GM18868 (cell line): ENCODE data around the gene PRKG2.
"Not testable (repeated sequence)": the region's sequence is repeated elsewhere in the genome, so short reads cannot be mapped to it uniquely, and the experiment has no call there.

Source experiments
- ATAC-seq: cut with Tn5 transposase; IDR thresholded peaks from one replicate; pipeline ENCODE4 v1.9.1; 2021; ENCODE audit warnings: mild to moderate bottlenecking, moderate library complexity; ENCODE audit not compliant: unreplicated experiment

Gene PRKG2

DNA sequence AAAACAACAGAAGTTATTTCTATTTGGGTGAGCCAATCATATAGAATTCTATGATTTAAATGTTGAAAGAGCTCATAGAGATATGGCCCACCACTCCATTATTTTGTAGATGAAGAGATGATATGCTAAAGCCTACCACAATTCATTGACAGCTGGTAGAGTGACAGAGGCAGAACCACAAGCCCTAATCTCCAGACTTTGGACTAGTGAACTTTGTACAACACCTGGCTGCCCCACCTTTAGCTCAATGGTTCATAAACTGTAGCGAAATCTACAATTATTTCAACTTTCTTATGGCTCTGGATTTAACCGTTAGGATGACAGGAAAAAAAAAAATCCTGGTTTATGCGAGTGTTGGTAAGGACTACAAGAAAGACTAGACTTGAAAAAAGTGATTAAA lies 50.9 kb downstream of the PRKG2 start:
- ATAC-seq, result no peak

DNA sequence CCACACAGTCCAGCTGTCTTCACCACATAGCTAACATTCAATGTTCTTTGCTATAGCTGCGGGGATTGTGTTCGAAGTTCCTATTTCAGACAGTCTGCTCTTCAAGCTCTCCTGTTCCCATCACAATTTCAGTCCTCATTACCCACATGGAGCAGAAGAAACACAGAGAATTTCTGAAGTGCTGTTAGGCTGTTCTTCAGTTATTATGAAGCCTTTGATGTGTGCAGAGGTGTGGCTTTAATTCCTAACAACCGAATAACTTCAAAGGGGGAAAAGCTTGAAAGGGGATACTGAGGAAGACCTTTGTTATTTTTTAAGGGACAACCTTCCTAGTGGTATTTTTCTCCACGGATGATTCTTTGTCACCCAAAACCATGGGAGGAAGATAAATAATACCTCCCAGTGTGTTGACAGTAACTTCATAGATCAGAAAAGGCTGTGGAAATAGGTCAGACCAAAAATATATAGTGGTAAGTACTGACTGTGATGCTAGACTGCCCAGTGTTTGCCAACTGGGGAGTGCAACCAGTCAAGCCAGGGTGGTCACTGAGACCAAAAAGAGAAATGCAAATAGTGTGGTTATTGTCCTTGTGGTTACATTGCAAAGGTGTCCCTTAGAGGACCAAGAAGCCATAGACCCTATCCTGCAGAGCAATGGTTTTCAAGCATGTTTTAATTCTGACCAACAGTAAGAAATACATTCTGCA lies 52.1 kb downstream of the PRKG2 start:
- no peak for ATAC-seq

DNA sequence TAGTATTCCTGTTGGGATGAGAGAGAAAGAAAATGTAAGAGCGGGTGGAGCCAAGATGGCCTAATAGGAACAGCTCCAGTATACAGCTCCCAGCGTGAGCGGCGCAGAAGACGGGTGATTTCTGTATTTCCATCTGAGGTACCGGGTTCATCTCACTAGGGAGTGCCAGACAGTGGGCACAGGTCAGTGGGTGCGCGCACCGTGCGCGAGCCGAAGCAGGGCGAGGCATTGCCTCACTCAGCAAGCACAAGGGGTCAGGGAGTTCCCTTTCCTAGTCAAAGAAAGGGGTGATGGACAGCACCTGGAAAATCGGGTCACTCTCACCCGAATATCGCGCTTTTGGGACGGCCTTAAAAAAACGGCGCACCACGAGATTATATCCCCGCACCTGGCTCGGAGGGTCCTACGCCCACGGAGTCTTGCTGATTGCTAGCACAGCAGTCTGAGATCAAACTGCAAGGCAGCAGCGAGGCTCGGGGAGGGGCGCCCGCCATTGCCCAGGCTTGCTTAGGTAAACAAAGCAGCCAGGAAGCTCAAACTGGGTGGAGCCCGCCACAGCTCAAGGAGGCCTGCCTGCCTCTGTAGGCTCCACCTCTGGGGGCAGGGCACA lies 61.2 kb downstream of the PRKG2 start:
- not testable (repeated sequence) for ATAC-seq

DNA sequence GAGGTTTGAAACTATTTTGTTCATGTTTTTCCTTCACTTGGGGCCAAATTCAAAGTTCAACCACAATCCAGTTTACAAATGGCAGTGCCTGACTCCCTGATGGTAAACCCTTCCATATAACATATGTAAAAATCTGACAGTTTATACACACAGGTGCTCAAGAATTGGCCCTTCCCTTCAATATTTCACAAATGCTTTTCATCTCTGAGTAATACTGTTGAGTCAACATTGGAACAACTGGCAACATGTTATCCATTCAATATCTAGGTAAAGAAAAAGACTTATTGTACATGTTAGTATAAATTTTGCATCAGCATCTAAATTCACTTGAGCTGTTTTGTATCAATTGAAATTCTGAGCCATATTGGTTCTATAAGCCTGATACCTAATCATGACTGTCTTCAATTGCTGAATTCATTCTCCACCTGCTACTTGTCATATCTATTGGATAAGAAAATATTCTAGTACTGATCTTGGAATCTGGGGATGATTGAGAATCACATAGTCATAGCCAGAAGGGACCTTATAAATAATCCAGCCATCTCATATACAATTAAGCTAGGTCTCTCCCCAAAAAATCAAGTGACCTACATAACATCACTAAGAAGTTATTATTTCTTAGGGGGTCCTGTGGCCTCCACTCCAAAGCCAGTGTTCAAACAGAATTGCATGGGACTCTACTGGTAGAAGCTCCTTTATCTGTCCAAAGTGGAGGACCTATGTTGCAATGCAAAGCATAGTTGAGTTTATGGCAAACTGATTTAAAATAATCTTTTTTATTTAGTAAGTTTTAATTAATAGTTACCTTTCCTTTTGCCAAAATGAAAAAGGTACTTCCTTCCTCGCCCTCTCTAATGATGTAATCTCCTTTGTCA lies 61.9 kb downstream of the PRKG2 start:
- no peak for ATAC-seq

DNA sequence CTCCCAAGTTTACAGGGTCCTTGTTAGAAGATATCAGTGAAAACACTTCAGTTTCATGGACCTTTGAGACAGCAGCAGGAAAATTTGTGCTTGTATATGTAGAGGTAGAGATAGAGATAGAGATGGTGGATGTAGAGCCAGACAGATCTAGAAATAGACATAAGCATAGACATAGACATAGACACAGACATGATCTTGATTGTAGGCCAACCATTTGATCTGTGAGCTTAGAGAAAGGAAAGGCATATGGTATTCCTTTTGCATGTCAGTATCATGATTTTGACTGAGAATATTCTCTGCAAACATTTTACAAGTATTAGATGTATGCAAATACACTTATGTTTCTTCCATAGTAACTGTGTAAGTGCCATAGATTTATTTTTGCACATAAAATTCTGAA lies 65.0 kb downstream of the PRKG2 start:
- no peak for ATAC-seq

DNA sequence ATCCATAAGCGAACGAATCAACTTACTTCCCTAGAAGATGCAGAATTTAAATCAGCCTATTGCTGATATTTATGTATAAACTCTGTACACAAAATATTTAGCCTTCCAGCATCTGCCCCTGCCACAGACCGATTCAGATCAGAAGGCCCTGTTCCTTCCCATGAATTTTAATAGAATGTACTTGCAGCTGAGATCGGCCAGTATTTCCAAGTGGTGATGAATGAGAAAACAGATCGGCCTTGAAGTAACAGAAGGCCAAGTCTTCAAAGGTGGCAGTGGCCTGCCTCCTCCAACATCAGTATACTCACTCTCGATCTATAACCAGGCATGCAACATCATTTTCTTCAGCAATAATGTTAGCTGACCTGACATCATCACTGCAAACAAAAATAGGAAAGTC lies 66.4 kb downstream of the PRKG2 start:
- no peak for ATAC-seq

DNA sequence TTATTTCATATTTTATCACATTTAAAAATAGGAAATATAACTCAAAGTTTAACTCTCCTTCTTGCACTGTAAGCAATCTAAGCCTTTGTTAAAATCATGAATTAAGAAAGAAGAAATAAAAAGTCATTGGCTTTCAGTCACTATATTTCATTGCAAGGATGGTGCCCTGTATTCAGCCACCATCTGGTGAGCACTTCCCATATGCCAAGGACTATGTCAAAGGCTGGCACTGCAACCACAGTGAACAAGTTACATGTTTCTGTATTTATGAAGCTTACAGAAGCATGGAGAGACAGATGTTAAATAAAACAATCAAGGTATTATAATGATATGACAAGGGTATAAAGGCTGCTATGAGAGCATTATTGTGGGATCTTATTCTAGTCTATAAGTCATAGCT lies 68.6 kb downstream of the PRKG2 start:
- no peak for ATAC-seq

DNA sequence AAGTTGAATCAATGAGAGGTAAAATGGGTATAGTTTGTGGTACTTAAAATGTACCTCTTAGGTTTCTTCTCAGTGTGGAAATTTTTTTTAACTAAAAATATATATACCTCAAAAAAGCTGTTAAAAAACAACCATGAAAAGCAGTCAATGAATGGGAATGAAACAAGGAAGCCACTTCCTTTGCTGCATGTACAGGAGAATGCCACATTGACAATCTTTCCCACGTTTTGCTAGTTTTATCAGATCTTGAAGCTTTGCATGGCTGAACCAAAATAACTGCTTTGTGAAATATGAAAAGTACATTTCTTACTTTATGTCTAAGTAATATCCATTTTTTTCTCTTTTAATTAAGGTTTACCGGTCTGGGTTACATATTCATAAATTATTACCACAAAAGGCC lies 71.8 kb downstream of the PRKG2 start:
- ATAC-seq, result no peak

DNA sequence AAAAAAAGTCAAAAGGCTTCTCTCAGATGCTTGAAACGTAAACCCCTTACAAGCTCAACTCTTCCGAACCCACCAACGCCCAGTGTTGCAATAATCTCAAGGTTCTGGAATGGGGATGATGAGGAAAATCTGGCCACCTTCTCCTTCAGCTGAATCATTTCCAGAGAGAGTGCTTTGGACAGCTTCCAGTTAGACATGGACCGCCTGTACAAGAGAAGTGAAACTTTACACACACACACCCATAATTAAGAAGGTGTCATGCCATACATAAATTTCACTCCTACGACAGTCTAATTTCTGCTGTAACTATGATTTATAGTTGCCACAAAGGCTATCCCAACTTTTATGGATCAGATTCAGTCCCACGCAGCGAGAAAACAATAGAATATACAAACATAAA lies 72.3 kb downstream of the PRKG2 start:
- peak; percentile 62 for ATAC-seq

DNA sequence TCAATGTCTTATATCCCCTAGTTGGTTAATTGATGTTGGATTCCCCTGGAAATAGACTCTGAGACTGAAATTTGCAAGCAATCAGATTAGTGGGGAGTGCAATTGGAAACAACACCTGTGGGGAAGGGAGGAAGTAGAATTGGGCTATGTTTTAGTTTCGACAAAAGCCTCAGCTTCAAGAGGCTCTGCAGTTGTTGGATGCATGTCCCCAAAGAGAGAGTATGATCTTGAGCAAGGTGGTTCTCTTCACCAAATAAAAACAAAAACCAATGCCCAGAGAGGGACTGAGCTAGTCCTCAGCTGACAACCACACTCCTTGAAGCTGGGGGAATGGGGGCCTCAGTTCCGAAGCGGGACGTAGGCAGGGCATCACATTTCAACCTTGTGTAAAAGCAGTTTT lies 77.1 kb downstream of the PRKG2 start:
- ATAC-seq, result no peak

DNA sequence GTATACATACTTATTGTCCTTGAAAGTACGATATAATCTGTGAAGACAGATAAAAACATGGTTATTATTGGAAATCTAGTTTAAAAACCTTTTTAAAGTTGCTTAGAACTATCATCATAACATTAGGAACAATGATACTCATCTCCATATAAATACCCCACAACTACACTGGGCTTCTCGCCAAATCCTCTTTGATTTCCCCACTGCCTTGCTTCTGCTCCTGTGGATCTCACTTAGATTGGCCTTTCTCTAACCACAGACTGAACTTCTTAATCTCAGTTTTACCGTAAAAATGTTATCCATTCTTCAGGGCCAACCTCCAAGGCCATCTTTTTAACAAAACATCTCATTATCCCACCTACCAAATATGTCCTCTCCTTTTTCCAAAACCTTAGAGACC lies 77.6 kb downstream of the PRKG2 start:
- no peak for ATAC-seq

DNA sequence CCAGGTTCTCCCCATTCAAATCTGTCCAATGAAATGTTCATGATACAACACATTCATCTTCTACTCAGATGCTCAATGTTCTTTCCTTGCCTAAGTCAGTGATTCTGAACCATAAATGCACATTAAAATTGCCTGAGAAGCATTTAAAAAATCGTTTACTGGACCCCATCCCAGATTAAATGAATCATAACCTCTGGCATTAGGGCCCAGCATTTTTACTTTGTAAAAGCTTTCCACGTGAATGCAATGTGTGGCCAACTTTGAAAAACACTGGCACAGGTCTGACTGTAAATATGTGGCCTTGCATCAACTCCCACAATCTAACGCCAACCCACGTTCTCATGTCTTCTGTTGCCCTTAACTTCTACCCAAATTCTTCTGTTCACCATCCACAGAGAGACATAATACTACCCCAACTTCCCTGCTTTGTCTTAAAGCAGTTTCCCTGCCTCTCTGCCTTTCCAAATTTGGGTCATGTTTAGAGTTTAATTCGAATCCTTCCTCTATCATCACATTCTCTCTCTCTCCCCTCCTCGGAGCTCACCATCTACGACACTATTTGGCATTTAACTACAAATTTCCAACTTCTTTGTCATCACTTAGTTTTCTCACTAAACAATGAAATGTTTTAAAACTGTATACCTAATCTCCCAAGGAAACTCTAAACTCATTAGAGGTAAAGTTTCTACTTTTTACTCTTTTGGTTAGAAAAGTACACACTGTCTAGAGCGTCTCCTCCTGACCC lies 78.7 kb downstream of the PRKG2 start:
- no peak for ATAC-seq

DNA sequence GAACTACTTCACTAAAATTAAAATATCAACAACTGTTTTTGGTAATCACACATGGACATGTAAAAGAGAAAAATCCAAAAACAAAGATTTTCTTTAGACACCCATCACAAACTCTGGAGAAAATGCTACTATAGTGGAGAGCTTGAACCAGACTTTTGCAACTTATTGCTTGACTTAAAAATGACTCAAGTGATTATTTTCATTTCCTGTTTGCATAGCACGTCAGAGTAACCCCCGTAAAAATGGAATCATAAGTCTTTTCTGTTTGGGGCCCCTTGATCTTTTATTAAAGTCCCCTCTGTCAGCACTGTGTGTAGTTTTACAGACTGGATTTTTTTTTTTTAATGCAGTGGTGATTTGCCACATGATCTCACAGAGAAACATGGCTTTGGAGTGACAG lies 79.5 kb downstream of the PRKG2 start:
- ATAC-seq, result peak; percentile 76

DNA sequence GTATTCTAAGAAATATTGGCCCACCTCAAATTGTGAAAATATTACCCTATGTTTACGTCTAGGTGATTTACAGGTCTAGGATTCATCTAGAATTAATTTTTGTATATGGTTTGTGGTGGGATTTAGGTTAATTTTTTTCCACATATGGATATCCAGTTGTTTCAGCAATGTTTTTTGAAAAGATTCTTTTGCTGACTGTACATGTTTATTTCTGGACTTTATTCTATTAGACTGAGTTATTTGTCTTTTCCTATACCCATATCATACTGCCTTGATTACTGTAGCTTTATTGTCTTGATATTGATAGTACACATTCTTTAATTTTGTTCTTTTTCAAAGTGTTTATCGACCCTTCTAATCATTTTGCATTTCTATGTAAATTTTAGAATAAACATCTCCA lies 83.5 kb downstream of the PRKG2 start:
- no peak for ATAC-seq

DNA sequence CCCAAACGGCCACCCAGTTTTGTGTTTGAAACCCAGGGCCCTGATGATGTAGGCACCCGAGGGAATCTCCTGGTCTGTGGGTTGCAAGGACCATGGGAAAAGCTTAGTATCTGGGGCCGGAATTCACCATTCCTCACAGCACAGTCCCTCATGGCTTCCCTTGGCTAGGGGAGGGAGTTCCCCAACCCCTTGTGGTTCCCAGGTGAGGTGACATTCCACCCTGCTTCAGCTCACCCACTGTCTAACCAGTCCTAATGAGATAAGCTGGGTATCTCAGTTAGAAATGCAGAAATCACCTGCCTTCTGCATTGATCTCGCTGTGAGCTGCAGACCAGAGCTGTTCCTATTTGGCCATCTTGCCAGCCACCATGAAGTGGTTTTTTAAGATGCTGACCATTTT lies 84.0 kb downstream of the PRKG2 start:
- ATAC-seq, result no peak

DNA sequence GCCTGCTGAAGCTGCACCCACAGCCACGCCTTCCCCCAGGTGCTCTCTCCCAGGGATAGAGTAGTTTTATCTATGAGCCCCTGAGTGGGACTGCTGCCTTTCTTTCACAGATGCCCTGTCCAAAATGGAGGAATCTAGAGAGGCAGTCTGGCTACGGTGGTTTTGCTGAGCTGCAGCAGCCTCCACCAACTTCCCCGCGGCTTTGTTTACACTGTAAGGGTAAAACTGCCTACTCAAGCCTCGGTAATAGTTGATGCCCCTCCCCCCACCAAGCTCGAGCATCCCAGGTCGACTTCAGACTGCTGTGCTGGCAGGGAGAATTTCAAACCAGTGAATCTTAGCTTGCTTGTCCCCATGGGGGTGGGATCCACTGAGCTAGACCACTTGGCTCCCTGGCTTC lies 84.5 kb downstream of the PRKG2 start:
- no peak for ATAC-seq

DNA sequence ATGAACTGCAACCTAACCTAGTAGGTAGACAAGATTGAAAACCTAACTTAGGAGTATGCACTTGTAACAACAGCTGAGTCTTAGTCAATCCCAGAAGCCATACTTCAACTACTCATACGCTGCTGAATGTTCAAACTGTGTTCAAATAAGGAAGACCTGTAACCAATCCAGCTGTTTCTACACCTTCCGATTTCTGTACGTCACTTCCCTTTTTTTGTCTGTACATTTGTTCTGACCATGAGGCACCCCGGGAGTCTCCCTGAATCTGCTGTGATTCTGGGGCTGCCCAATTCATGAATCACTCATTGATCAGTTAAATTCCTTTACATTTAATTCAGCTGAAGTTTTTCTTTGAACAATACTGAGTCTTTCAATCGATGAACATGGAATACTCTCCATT lies 95.0 kb downstream of the PRKG2 start:
- no peak for ATAC-seq

DNA sequence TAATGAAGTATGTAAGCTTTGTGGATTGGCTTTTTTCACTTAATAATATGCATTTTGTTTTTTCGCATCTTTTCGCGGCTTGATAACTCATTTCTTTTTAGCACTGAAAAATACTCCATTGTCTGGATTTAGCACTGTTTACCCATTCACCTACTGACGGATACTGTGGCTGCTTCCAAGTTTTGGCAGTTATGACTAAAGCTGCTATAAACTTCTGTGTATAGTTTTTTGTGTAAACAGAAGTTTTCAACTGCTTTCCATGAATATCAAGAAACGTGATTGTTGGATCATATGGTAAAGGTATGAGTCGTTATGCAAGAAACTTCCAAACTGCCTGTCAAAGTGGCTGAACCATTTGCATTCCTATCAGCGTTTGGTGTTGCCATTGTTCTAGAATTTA lies 96.9 kb downstream of the PRKG2 start:
- no peak for ATAC-seq

DNA sequence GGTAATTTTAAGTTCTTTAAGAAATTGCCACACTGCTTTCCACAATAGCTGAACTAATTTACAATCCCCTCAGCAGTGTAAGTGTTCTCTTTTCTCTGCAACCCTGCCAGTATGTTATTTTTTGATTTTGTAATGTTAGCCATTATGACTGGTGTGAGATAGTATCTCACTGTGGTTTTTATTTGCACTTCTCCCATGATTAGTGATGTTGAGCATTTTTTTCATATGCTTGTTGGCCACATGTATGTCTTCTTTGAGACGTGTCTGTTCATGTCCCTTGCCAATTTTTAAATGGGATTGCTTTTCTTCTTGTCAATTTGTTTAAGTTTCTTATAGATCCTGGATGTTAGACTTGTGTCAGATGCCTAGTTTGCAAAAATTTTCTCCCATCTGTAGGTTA lies 98.5 kb downstream of the PRKG2 start:
- no peak for ATAC-seq

DNA sequence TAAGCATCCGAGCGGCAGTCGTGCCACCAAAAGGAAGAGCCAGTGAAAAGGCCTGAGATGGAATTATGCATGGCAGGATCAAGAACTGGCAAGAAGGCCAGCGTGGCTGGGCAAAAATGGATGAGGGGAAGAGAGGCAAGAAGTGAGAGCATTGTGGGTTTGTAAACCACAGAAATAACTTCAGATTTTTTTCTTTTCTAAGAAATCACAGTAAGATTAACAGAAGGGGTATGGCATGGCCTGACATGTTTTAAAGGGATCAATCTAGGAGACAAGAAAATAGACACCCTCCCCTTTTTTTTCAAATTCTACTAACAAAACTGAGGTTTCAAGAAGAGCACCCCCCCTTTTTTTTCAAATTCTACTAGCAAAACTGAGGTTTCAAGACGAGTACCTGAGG lies 102.0 kb downstream of the PRKG2 start:
- ATAC-seq, result no peak

DNA sequence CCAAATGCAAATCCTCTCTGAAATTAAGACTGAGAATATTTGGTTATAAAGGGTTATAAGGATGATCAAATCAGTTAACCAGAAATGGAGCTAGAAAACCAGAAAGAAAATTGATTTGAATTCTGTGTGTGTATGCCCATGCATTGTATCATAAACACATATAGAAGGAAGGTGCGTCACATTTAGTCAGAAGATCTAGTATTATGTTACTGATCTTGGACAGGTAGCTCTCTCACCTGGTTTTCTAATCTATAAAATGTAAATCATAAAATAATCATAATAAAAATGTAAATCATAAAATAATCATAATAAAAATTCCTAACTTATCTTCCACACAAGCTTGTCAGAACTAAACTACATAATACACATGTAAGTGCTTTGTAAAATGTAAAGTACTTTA lies 105.7 kb downstream of the PRKG2 start:
- no peak for ATAC-seq
